B cell (primary cell): Measurements from ENCODE around the gene DNHD1. TPM values are rescaled to one million over a fixed set of nuclear protein-coding genes. Genes with fewer than 3 reads are reported as not detected.
A peak's percentile ranks its signal among the peaks of the same experiment; 100 is the strongest.

Source experiments
- ATAC-seq: fragments of 200-7000 bp; cut with Tn5 transposase; one replicate; pipeline ENCODE4 v1.10.0; 2021; ENCODE audit warnings: low read depth, mild to moderate bottlenecking, moderate number of reproducible peaks, moderate library complexity
- CTCF ChIA-PET: fragments of 350-600 bp; sonication (Branson Sonifier 250); formaldehyde crosslinking; loops from one replicate; lab custom pipeline; 2021; ENCODE audit warnings: antibody characterized with exemption, inconsistent platforms; lab: Charles Lee
- POLR2A ChIA-PET: fragments of 350-600 bp; sonication (Branson Sonifier 250); formaldehyde crosslinking; loops from one replicate; lab custom pipeline; 2021; ENCODE audit warnings: antibody characterized with exemption; lab: Charles Lee
- DNase-seq: peaks from one replicate; pipeline ENCODE4 v3.0.0; 2013
- H2AFZ ChIP-seq: 2 replicates; pipeline ENCODE4 v1.6.1; 2012; ENCODE audit warnings: mild to moderate bottlenecking, low read depth, low read length; ENCODE audit not compliant: insufficient read depth, poor library complexity, severe bottlenecking
- H3K27ac ChIP-seq, 2 donors: 1 replicate in 1 of 2; 2 replicates in 1 of 2; pipeline ENCODE4 v1.5.1; 2012 to 2013; ENCODE audit warnings: low read length in 2 of 2, mild to moderate bottlenecking in 2 of 2, moderate library complexity in 1 of 2
- H3K27me3 ChIP-seq, 4 experiments: fragments of 200-600 bp in 1 of 4; sonication (generic) in 1 of 4; replicated peaks in 1 of 4; 1 replicate in 2 of 4; 2 replicates in 2 of 4; pipeline versions ENCODE4 v1.6.1 to v1.7.0; 2013 to 2016; ENCODE audit warnings: low read length in 3 of 4, mild to moderate bottlenecking in 2 of 4, mixed read lengths in 1 of 4, moderate library complexity in 1 of 4; ENCODE audit not compliant: insufficient read depth in 4 of 4, control insufficient read depth in 3 of 4; ENCODE audit errors: control extremely low read depth in 1 of 4
- H3K36me3 ChIP-seq, 2 experiments: replicated peaks in 1 of 2; 1 replicate in 1 of 2; 2 replicates in 1 of 2; pipeline versions ENCODE4 v1.6.1 to v1.7.1; 2013; ENCODE audit warnings: low read length in 1 of 2; ENCODE audit not compliant: insufficient read depth in 2 of 2, control insufficient read depth in 1 of 2; ENCODE audit errors: control extremely low read depth in 1 of 2, extremely low read depth in 1 of 2
- H3K4me1 ChIP-seq, 2 donors: fragments of 200-600 bp in 1 of 2; sonication (generic) in 1 of 2; 1 replicate in 1 of 2; 2 replicates in 1 of 2; pipeline versions ENCODE4 v1.5.1 to v1.6.1; 2013 to 2017; ENCODE audit warnings: low read length in 2 of 2; ENCODE audit not compliant: control insufficient read depth in 2 of 2, insufficient read depth in 2 of 2
- H3K4me2 ChIP-seq: replicated peaks from 2 replicates; pipeline ENCODE3; 2012; ENCODE audit warnings: mild to moderate bottlenecking, low read depth, low read length; ENCODE audit not compliant: poor library complexity, severe bottlenecking
- H3K4me3 ChIP-seq, 5 experiments: fragments of 200-600 bp in 1 of 5; sonication (generic) in 1 of 5; 1 replicate in 3 of 5; 2 replicates in 2 of 5; pipeline versions ENCODE4 v1.5.1 to v1.7.0; 2011 to 2016; ENCODE audit warnings: low read length in 4 of 5, mild to moderate bottlenecking in 4 of 5, low read depth in 2 of 5, control low read depth in 1 of 5, moderate library complexity in 1 of 5; ENCODE audit not compliant: insufficient read depth in 1 of 5; ENCODE audit errors: control extremely low read depth in 1 of 5, extremely low read depth in 1 of 5
- H3K79me2 ChIP-seq: fragments of 200-600 bp; sonication (generic); one replicate; pipeline ENCODE4 v1.6.0; 2016; ENCODE audit warnings: low read length; ENCODE audit not compliant: control insufficient read depth, insufficient read depth
- H3K9ac ChIP-seq: fragments of 200-600 bp; sonication (generic); 2 replicates; pipeline ENCODE4 v1.6.1; 2017; ENCODE audit warnings: mild to moderate bottlenecking, low read length, moderate library complexity
- H3K9me3 ChIP-seq, 3 donors: one replicate each; pipeline versions ENCODE4 v1.6.1 to v1.7.1; 2013; ENCODE audit warnings: low read length in 2 of 3; ENCODE audit not compliant: control insufficient read depth in 2 of 3, insufficient read depth in 1 of 3; ENCODE audit errors: control extremely low read depth in 1 of 3
- H4K20me1 ChIP-seq: 2 replicates; pipeline ENCODE4 v1.6.0; 2012; ENCODE audit warnings: mild to moderate bottlenecking, low read length; ENCODE audit not compliant: insufficient read depth, control insufficient read depth, poor library complexity, severe bottlenecking
- H3K27ac Mint-ChIP-seq: one replicate; pipeline ENCODE4 v1.8.0; 2021; ENCODE audit warnings: mixed read lengths
- H3K27me3 Mint-ChIP-seq: one replicate; pipeline ENCODE4 v1.8.0; 2021; ENCODE audit warnings: mixed read lengths
- H3K4me1 Mint-ChIP-seq: one replicate; pipeline ENCODE4 v1.8.0; 2021; ENCODE audit warnings: mixed read lengths
- H3K4me3 Mint-ChIP-seq: one replicate; pipeline ENCODE4 v1.8.0; 2021; ENCODE audit warnings: mixed read lengths
- H3K9me3 Mint-ChIP-seq: one replicate; pipeline ENCODE4 v1.8.0; 2022; ENCODE audit warnings: mixed read lengths; ENCODE audit not compliant: insufficient read depth
- CTCF ChIP-seq: fragments of 200-600 bp; IDR thresholded peaks from one replicate; pipeline ENCODE4 v1.8.0; 2022; ENCODE audit warnings: antibody characterized with exemption, mild to moderate bottlenecking
- EZH2 ChIP-seq: IDR thresholded peaks from 2 replicates; pipeline ENCODE4 v1.6.1; 2012; ENCODE audit warnings: borderline replicate concordance, low read depth, mild to moderate bottlenecking, moderate library complexity, low read length; ENCODE audit not compliant: insufficient read depth, poor library complexity, severe bottlenecking
- WGBS: methylation state at CpG from one replicate; pipeline ENCODE4 v1.1.5; 2013; ENCODE audit warnings: missing lambda C conversion rate; ENCODE audit not compliant: insufficient coverage; 5-methylcytosine and 5-hydroxymethylcytosine counted together
- intact Hi-C: fragments of 100-400 bp; cut with micrococcal nuclease; formaldehyde crosslinking; loops from one replicate; pipeline ENCODE4 v1.10.0; 2022
- polyA plus RNA-seq: library from polyadenylated mRNA; depleted of rRNA; stranded (reverse); fragments of >200 nt; gene quantifications from 2 replicates; pipeline ENCODE4 v1.2.3, GENCODE V29; 2012
- total RNA-seq, 2 donors: library from RNA; stranded (reverse); fragments of 120-200 nt in 1 of 2; gene quantifications; 1 replicate in 1 of 2; 2 replicates in 1 of 2; pipeline versions ENCODE4 v1.2.3 to v1.2.4, GENCODE V29; 2013 to 2022

DNHD1 gene
- total and polyA plus RNA-seq, 2 donors (not counting 1 experiment from before 2014, with no cell fraction given): 53.9 to 58.2 TPM

- Histone ChIP-seq H2AFZ (no peak overlapping the region), H4K20me1 (peaks cover 22% of the 10 kb centered on the region), H3K4me1 (peaks cover 57 to 66% of the 10 kb centered on the region in 2 donors), H3K4me2 (peak overlapping the region; percentile 94), H3K4me3 (no peak overlapping the region), H3K9ac (peak overlapping the region; percentile 10), H3K79me2 (peaks cover 78% of the 10 kb centered on the region), H3K9me3 (no peaks in the 10 kb centered on the region), H3K27me3 (no peaks in the 10 kb centered on the region), H3K27ac (peak overlapping the region; percentile 56 to 78), H3K36me3 (peaks cover 2 to 42% of the 10 kb centered on the region in 2 experiments)
- ChIA-PET CTCF (interaction anchor here (1.8 to 7.0 kb wide), 2 partner anchors 12 to 77 kb away, joined by 8 to 52 read pairs; partner anchors contain the start of gene MRPL17), POLR2A (interaction anchor here (1.0 to 4.6 kb wide), 2 partner anchors 12 to 76 kb away, joined by 3 to 38 read pairs; partner anchors contain the start of genes MRPL17 and TPP1)
- no peaks in the 10 kb centered on the region for H3K27me3 Mint-ChIP-seq
- H3K27ac Mint-ChIP-seq: peak overlapping the region; percentile 81
- ATAC-seq (no peak), DNase-seq (peak; percentile 53)
- H3K4me1 Mint-ChIP-seq: peaks cover 45% of the 10 kb centered on the region
- no peak for TF ChIP-seq EZH2
- TF ChIP-seq CTCF: no peak
- H3K4me3 Mint-ChIP-seq: no peak overlapping the region
- H3K9me3 Mint-ChIP-seq: no peaks in the 10 kb centered on the region
- intact Hi-C loops: no loop called here
- WGBS: 35% methylated on average over 6 of the region's 11 CpGs
These were observed 109.5 kb downstream of the DNHD1 start for GRCh38 chr11:6606471-6607189.
